Measurements from ENCODE around the gene FMN1.

The FMN1 gene

DNA sequence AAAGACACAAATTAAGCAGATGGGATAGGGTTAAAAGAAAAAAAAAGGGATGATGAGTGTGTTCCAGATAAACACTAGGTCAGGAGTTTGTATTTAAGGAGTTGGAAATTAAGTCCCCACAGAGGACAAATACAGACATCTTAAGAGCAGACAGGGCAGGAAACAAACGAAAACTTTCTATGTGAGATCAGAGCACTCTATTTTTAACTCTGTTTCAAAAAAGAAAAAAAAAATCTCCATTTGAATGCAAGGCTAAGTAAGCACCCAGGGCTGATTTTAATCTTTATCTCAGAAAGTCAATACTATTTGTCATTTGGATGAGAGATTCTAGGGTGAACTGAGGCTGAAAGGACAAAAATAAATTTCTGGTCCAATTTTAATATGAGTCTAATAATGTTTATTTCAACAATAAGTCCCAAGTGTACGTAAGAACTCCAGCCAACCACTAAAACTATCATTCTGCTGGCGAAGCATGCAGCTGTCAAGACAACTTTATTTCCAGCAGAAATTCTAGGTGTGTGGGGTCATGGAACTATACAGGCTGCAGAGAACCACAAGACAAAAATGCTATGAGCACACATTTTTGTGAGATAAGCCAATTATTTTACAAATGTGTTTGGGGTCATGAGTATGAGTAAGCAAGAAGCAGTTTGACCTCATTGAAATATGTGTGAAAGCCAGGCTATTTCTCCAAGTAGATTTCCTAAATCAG, 186.1 kb downstream of the FMN1 start:
- DNase-seq = no peak

DNA sequence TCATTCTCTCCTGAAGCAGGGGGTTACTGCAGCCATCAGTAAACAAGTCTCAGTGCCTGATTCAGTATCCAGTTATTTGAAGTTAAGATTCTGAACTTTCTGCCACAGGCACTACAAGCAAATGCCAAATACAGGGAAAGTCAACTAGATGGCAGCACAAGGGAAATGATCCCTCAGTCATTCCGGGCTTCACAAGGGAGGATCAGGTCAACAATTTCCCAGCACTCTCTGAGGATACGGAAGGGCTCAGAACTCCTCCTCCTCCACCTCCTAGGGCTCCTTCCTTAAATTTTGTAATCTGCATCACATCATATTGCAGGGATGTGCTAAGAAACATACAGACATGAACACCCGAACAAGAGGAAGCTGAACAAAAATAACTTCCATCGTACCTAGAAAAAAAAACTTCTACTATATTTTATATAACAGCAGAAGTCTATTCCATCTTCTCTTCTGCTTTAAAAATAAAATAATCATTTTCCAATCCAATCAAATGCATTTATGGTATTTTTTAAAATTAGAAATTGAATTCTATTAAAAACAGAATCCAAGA, 187.1 kb downstream of the FMN1 start:
- DNase-seq = no peak

- no peak for DNase-seq
Measured at GRCh38 chr15:33005582-33005981, 188.9 kb downstream of the FMN1 start.

GRCh38 chr15:33001926-33002325, 192.6 kb downstream of the FMN1 start:
- DNase-seq = no peak

- DNase-seq = no peak
Measured at GRCh38 chr15:32998979-32999672, 195.4 kb downstream of the FMN1 start.

DNA sequence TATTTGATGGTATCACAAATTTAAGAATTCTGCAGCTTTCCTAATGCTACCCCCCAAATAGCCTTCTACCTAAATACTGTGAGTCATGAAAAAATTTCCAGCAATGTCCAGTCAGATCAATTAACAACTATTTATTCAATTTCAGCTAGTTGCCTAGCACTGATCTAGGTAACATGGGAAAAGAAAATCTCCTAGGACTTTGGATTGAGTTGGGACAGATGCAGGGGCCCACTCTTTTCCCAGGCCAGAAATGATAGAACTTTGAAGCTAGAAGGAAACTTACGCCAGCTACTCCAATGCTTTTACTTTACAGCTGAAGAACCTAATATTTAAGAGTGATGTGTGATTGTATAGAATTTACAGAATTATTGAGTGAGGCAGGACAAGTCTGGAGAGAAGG, 196.3 kb downstream of the FMN1 start:
- DNase-seq = no peak

DNA sequence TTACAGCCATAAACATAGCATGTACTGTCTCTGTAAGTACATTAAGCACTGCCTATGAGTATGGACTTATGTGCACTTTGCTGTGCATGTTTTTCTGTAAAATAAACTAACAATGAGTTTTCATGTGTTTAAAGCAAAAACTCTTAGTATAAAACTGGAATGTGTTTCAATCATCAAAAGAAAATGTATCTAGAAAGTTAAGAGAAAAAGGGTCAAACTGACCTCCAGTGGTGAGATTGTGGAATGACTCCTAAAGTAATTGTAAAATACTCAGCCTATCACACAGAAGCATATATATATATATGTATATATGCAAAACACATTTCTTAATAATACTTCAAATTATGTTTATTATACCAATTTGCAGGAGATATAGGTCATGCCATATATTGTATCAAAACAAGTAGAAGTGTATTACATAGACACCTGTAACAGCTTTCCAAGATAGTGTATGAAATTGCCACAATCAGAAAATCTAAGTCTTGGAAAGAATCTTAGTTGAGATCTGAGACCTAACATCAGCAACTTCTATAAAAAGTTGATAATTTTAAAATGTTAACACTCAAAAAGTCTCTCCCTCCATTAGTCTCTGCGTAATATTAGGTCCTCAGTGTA, 199.6 kb downstream of the FMN1 start:
- DNase-seq = no peak

DNA sequence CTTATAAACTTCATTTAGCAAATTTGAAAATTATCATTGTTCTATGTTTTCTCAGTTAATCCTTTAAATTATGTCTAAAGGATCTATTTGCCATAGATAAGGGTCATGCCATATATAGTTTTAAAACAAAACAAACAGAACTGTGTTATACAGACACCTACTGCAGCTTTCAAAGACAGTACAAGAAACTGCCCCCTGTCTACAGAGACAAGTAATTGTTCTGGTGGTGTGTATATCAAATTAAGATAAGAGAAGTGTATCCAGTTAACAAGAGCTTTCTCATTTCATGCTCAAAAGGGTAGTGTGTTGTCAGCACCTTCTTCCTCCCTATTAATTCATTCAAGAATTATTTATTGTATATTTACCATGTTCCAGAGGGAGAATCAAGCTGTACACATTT, 201.2 kb downstream of the FMN1 start:
- no peak for DNase-seq

- no peak for DNase-seq
Measured at GRCh38 chr15:32991619-32992111, 202.8 kb downstream of the FMN1 start.

- DNase-seq = no peak
Measured at GRCh38 chr15:32990071-32990470, 204.4 kb downstream of the FMN1 start.

- no peak for DNase-seq
Measured at GRCh38 chr15:32987067-32987466, 207.4 kb downstream of the FMN1 start.

DNA sequence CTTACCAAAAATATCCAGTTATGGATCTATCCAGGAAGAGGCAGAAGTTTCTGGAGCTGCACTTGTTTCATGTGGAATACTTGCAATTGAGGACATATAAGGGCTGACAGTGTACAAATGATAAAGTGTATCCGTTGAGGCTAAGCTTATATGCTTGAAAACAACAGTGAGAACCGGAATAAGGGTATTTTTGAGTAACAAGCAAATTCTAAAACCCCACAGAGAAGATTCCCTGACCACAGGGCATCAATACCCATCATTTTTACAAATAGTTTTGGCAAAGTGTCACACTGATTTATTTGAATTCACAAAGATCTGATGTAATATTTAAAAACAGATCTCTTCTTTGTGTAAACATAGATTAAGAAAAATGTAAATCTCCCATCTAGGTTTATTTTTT, 208.4 kb downstream of the FMN1 start:
- no peak for DNase-seq

- no peak for DNase-seq
Measured at GRCh38 chr15:32983679-32984078, 210.8 kb downstream of the FMN1 start.

DNA sequence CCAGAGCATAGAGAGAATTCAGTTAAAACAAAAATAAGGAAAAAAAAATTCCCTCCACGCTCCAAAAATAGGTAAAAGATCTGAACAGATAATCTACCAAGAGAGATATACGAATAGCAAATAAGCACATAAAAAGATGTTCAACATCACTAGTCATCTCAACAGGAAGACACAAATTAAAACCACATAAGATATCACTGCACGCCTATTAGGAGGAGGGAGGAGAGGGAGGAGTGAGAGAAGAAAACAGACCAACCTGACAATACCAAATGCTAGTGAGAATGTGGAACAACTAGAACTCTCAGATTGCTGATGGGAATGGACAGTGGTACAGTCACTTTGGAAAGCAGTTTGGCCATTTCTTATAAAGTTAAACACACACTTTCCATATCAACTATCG, 212.5 kb downstream of the FMN1 start:
- DNase-seq = no peak

DNA sequence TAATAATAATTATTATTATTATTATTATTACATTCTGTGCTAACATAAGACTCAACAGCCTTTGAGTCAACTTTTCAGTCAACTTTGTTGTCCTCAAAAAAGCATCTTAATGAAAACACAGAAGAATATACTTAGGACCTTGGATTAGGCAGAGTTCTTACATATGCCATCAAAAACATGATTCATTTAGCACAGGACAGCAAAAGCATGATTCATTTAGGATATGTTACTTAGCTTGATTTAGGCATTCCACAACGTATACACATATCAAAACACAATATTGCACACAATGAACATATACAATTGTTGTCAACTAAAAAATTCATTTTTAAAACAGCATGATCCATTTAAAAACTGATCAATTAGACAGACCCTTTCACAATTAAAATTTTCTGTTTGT, 213.0 kb downstream of the FMN1 start:
- no peak for DNase-seq

DNA sequence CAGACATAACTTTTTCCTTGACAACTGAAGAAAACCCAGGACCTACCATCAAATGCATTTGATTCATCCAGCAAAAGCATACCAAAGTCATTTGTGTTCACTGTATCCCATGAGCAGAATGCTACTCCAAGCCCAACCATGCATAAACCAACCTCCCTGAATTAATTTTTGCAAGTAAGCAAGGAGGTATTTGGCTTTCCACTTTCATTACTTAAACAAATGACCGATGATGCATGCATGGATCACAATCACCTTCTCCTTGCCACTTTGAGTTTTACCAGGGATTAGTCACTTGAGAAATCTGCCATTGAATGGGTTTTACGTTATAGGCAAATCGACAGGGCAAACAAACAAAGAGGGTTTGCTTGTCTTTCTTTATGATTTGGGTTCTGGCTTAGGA, 214.8 kb downstream of the FMN1 start:
- DNase-seq = no peak

DNA sequence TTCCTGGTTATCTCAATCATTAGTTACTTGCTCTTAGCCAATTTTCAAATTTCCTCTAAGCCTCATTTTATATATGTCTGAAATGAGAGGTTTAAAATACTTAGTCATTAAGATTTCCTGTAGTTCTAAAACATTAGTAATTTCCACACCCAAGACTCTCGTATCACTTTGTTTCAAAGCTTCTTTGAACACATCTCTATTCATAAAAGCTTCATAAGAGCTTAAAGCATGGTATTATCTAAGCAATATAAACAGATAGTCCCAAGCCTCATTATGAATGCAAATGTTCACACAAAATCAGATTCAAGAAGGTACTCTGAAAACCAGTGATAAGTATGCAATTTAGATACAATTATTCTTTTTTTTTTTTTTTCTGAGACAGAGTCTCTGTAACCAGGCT, 217.0 kb downstream of the FMN1 start:
- no peak for DNase-seq

DNA sequence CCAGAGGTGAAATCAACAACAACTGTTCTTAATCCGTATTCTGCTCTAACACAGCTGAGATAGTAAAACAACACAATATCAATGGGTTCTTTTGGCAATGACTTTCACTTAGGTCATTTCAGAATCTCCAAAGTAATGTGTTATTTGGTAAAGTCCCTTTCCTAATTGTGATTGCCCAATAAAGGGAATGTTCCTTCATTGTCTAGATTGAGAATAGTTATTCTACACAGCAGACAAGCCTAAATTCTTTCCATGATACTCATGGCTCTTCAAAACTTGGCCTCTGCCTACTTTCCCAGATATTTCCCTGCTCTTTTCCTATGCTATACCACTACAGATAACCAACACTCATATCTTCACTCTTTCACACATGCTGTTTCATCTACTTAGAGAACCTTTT, 219.8 kb downstream of the FMN1 start:
- DNase-seq = no peak

DNA sequence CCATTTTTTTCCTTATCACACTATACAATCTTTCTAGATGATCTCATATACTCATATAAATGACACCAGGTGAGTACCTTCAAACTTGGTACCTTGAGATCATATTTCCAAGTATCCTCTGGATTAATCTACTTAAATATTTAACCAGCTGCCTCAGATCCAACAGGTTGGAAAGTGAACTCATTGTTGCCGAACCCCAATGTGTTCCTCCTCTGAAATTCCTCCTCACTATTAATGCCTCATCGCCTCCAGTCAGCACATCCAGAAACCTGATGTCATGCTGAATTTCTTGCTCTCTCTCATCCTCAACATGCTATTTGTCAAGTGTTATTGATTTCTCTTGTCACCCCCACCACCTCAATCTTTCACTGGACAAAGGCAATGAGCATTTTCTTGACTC, 221.8 kb downstream of the FMN1 start:
- no peak for DNase-seq

DNA sequence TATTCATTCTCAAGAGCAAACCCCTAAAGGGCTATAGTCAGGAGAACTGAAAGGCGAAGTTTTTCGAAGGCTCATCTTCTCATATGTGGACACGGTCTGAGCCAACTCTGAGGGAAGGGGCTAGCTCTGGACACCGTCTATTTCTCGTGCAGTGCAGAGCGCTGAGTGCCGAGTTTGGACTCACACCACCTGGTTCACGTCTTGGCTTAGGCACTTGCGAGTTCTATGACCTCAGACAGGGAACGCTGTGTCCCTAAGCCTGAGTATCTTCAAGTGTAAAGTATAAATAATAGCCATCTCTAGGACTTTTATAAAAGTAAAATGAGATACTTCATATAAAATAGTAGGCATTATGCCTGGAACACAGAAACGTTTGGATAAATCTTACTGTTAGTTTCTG, 223.7 kb downstream of the FMN1 start:
- DNase-seq = no peak

GRCh38 chr15:32967521-32967920, 227.0 kb downstream of the FMN1 start:
- no peak for DNase-seq

- DNase-seq = no peak
Measured at GRCh38 chr15:32966512-32966911, 228.0 kb downstream of the FMN1 start.

GRCh38 chr15:32965897-32966296, 228.6 kb downstream of the FMN1 start:
- no peak for DNase-seq

GRCh38 chr15:32959077-32959476, 235.4 kb downstream of the FMN1 start:
- no peak for DNase-seq
